Measurements from ENCODE around the gene GPD2.

GRCh38 chr2:156593594-156593921 lies 157.4 kb downstream of the GPD2 start:
- TF ChIP-seq POLR2A (IDR thresholded peaks at IDR 0.05) (no peak), CTCF (IDR thresholded peaks at IDR 0.05 in 4 of 5, conservative IDR thresholded peaks at IDR 0.05 in 1 of 5) (no peak)
